HS-27A (cell line): ENCODE results near the gene SOX10.

Experiments used
- DNase-seq: peaks from one replicate; pipeline ENCODE4 v3.0.0-alpha.2; 2012; ENCODE audit warnings: low read depth, missing footprints

The SOX10 gene

DNA sequence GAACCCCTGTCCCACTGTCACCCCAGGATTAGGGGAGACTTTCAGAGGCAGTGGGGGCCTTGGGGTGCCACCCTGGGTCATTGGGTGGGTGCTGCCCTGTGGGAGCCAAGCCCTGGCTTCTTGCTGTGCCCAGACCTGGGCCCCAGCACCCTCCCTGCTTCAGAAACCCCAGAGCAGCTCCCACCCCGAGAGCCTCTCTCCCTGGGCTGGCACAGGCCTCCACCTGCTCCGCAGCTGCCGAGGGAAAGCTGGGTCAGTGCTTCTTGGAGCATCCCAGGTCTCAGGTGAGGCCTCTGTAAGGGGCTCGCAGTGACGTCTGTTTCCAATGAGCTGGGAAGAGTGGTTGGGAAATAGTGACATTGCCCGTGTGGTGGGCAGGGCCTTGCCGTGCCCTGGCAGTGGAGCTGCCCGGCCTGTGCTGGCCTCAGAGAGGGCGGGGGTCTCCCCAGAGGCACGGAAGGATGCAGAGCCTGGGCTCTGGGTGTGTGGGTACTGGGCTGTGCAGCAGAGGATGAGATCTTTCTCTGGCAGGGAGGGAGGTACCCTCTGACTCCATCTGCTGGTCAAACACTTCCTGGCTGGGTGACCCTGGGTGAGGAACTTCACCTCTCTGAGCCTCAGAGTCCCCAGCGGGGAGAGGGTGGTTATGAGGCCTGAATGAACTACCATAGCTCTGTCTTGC is 53.9 kb downstream of the SOX10 start:
- DNase-seq, result no peak

DNA sequence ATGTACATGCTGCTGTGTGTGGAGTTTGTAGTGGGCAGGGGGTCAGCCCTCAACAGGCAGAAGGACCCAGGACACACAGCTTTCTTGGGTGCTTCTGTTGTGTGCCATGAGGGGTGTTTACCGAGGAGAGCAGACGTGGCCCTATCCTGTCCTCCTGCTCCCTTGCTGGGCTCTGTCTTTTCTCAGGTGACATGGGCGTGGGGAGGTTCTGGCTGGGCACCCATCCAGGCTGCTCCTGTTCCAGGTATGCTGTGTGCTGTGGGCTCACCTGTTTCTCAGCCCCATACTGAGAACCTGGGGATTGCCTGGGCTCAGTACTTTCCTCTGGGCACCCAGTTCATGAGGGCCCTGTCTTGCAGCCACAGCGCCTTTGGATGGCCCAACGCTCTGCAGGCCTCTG is 55.0 kb downstream of the SOX10 start:
- no peak for DNase-seq

DNA sequence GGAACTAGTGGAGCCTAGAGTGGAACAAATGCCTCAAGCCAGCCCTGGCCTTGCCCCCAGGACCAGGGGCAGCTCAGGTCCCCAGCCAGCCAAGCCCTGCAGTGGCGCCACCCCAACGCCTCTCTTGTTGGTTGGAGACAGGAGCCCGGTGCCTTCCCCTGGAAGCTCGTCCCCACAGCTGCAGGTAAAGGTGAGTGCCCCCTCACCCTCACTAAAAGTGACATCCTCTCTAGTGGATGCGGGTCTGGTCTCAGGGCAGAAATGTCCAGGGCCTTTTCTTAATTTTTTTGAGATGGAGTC is 56.8 kb downstream of the SOX10 start:
- no peak for DNase-seq

DNA sequence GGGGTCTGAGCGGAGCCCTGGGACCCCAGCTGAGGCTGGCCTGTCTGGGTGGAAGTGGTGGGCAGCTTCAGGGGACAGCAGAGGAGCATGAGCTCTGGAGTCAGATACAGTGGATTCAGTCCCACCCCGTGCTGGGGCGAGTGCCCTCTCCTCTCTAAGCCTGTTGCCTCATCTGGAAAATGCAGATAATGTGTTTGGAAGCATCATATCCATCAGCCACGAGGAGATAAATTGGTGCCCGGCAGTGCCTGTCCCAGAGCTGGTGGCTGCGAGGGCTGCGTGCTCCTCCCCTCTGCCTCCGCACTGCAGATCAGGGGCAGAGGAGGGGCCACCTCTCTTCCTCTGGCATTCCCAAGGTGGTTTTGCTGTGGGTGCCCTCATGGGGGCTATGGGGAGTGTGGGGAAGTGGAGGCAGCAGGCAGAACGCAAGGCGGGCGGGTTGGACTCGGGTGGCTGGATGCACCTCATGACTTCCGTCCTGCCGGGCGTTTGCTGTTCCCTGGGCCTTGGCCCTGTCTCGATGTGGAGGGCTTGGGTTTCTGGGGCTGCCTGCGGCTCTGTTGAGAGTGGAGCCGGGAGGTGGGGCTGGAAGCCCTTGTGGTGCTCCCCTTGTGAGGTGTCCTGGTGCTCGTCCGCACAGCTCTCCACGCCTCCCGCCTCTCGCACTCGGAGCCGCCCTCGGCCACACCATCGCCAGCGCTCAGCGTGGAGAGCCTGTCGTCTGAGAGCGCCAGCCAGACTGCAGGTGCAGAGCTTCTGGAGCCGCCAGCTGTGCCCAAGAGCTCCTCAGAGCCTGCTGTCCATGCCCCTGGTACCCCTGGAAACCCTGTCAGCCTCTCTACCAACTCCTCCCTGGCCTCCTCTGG is 57.4 kb downstream of the SOX10 start:
- DNase-seq, result no peak

DNA sequence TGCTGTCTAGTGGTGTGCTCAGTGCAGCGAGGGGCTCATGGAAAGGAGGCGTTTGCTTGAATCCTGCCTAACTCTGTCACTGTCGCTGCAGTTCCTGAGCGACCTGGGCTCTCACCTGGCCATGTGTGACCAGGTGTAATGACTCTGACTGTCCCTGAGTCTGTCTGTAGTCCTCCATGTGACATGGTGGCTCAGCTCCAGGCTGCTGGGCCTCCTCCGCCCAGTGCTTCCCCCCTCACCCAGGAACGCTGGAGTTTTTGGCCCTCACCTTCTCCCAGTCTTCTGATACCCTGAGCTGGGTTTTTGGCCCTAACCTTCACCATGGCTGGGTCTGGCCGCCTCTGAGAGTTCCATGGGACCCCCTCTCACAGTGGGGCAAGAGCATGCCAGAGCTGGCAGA is 58.0 kb downstream of the SOX10 start:
- DNase-seq, result no peak

DNA sequence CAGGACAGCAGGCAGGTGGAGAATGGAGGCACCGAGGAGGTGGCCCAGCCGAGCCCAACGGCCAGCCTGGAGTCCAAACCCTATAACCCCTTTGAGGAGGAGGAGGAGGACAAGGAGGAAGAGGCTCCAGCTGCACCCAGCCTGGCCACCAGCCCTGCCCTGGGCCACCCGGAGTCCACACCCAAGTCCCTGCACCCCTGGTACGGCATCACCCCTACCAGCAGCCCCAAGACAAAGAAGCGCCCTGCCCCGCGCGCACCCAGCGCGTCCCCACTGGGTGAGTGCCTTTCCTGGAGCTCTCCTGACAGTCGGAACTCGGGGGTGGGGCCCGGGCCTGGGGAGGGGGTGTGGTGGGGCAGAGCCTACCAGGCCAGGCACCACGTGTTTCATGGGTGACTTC is 58.6 kb downstream of the SOX10 start:
- DNase-seq, result no peak

DNA sequence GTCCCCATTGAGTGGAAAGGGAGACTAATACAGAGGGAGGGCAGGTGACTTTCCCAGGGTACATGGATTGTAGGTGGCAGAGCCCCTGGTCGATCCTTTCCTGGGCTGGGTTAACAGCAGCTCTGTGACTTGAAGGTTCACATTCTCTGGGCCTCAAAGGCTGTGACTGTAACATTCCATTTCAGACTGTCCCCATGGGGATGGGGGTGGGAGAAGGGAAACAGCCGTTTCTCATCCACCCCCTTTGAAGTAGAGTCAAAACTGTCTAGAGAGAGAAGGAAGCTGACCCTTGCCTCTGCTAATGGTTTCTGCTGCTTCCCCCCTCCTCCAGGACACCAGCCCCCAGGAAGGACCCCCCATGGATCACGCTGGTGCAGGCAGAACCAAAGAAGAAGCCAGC is 59.0 kb downstream of the SOX10 start:
- no peak for DNase-seq

DNA sequence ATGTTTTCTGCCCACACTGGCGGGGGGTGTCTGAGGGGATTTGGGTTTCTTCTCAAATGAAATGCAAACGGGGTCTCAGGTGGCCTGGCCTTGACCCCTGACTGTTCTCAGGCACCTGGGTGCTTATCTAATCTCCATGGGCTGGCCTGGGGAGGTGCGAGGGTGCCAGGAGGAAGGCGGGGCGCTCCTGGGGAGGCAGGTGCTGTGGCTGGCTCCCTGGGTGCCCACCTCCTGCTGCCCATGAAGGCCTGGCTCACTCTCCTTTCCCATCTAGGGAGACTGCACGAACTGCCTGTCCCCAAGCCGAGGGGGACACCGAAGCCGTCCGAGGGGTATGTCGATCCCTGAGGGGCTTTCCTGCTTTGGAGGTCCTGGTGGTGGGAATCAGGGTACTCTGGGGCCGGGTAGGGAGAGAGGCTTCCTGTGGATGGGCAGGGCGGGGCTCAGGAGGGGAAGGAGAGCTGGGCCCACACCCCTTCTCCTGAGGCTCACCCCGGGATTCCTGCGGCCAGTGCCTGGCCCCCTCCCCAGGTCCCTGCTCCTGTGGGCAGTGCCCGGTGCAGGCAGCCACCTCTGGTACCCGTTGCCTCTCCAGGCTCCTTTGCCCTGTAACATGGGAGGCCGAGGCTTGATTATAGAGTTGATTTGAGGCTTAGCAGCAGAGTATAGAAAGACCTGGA is 59.8 kb downstream of the SOX10 start:
- no peak for DNase-seq

DNA sequence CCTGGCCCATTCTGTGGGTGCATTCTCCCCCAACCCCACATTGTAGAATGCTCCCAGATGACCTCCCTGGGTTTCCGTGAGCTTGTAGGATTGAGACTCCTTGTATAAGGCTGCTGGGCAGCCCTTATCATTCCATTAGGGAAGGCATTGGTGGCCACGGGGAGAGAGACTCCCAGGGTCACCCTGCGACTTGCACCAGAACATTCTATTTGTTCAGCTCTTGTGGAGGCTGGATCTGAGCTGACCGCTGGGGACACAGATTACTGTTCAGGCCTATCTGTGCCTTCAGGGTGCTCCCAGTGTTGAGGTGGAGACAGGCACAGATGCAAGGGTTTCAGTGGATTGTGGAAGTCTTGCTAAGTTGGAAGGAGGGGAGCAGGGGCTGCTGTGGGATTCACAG is 60.4 kb downstream of the SOX10 start:
- no peak for DNase-seq
